HG03442 (cell line): ENCODE data around the gene TENM3.
"Not testable (repeated sequence)": the region's sequence is repeated elsewhere in the genome, so short reads cannot be mapped to it uniquely, and the experiment has no call there.

Source experiments
- ATAC-seq: cut with Tn5 transposase; IDR thresholded peaks from one replicate; pipeline ENCODE4 v1.9.1; 2021; ENCODE audit warnings: mild to moderate bottlenecking, moderate library complexity; ENCODE audit not compliant: unreplicated experiment

Gene TENM3

GRCh38 chr4:182386576-182386975, 143.4 kb downstream of the TENM3 start:
- not testable (repeated sequence) for ATAC-seq

- ATAC-seq, result no peak
These were observed 148.0 kb downstream of the TENM3 start for GRCh38 chr4:182391111-182391684.

GRCh38 chr4:182394181-182394580, 151.0 kb downstream of the TENM3 start:
- ATAC-seq, result no peak

- no peak for ATAC-seq
These were observed 156.9 kb downstream of the TENM3 start for GRCh38 chr4:182400081-182400480.

- no peak for ATAC-seq
These were observed 157.6 kb downstream of the TENM3 start for GRCh38 chr4:182400790-182401189.

- ATAC-seq, result no peak
These were observed 161.2 kb downstream of the TENM3 start for GRCh38 chr4:182404376-182404775.

GRCh38 chr4:182405087-182405486, 161.9 kb downstream of the TENM3 start:
- no peak for ATAC-seq

- ATAC-seq, result no peak
These were observed 166.1 kb downstream of the TENM3 start for GRCh38 chr4:182409271-182409670.

GRCh38 chr4:182411391-182411790, 168.2 kb downstream of the TENM3 start:
- ATAC-seq, result no peak

GRCh38 chr4:182413550-182413949, 170.3 kb downstream of the TENM3 start:
- ATAC-seq, result no peak

GRCh38 chr4:182415116-182415515, 171.9 kb downstream of the TENM3 start:
- no peak for ATAC-seq

GRCh38 chr4:182416067-182416466, 172.9 kb downstream of the TENM3 start:
- no peak for ATAC-seq

GRCh38 chr4:182418054-182418734, 175.0 kb downstream of the TENM3 start:
- no peak for ATAC-seq

GRCh38 chr4:182420189-182420588, 177.0 kb downstream of the TENM3 start:
- no peak for ATAC-seq

- no peak for ATAC-seq
These were observed 178.6 kb downstream of the TENM3 start for GRCh38 chr4:182421753-182422152.

GRCh38 chr4:182425302-182425701, 182.1 kb downstream of the TENM3 start:
- ATAC-seq, result no peak

GRCh38 chr4:182426901-182427300, 183.7 kb downstream of the TENM3 start:
- ATAC-seq, result no peak

GRCh38 chr4:182427554-182427953, 184.4 kb downstream of the TENM3 start:
- no peak for ATAC-seq

- ATAC-seq, result no peak
These were observed 186.7 kb downstream of the TENM3 start for GRCh38 chr4:182429896-182430295.

- ATAC-seq, result no peak
These were observed 189.6 kb downstream of the TENM3 start for GRCh38 chr4:182432819-182433218.

- ATAC-seq, result no peak
These were observed 191.5 kb downstream of the TENM3 start for GRCh38 chr4:182434720-182435119.

GRCh38 chr4:182435401-182435800, 192.2 kb downstream of the TENM3 start:
- no peak for ATAC-seq

- ATAC-seq, result no peak
These were observed 199.9 kb downstream of the TENM3 start for GRCh38 chr4:182443070-182443469.
